ENCODE results near the gene MSX2.

- TF ChIP-seq ZFP69B (tag by site-specific recombination; IDR thresholded peaks at IDR 0.05) = 0 out of 2 replicates have a peak, but pooled peaks have one; percentile 15
- no peak for TF ChIP-seq ZBTB7A (tag by site-specific recombination; IDR thresholded peaks at IDR 0.05; ENCODE audit: low read depth)
- TF ChIP-seq CTCF (tag by site-specific recombination; IDR thresholded peaks at IDR 0.05) = peak; percentile 56; the same call in 1 of the 2 replicates
- 0 out of 2 replicates have a peak, but pooled peaks have one; percentile 6 for TF ChIP-seq ZNF10 (tag by site-specific recombination; IDR thresholded peaks at IDR 0.05)
- TF ChIP-seq ZNF48 (tag by site-specific recombination; IDR thresholded peaks at IDR 0.05) = no peak
- no peak for TF ChIP-seq KLF9 (tag by site-specific recombination; IDR thresholded peaks at IDR 0.05; ENCODE audit: low read depth)
- TF ChIP-seq SP7 (tag by site-specific recombination; IDR thresholded peaks at IDR 0.05) = peak; percentile 76
- TF ChIP-seq, protein P1, sequence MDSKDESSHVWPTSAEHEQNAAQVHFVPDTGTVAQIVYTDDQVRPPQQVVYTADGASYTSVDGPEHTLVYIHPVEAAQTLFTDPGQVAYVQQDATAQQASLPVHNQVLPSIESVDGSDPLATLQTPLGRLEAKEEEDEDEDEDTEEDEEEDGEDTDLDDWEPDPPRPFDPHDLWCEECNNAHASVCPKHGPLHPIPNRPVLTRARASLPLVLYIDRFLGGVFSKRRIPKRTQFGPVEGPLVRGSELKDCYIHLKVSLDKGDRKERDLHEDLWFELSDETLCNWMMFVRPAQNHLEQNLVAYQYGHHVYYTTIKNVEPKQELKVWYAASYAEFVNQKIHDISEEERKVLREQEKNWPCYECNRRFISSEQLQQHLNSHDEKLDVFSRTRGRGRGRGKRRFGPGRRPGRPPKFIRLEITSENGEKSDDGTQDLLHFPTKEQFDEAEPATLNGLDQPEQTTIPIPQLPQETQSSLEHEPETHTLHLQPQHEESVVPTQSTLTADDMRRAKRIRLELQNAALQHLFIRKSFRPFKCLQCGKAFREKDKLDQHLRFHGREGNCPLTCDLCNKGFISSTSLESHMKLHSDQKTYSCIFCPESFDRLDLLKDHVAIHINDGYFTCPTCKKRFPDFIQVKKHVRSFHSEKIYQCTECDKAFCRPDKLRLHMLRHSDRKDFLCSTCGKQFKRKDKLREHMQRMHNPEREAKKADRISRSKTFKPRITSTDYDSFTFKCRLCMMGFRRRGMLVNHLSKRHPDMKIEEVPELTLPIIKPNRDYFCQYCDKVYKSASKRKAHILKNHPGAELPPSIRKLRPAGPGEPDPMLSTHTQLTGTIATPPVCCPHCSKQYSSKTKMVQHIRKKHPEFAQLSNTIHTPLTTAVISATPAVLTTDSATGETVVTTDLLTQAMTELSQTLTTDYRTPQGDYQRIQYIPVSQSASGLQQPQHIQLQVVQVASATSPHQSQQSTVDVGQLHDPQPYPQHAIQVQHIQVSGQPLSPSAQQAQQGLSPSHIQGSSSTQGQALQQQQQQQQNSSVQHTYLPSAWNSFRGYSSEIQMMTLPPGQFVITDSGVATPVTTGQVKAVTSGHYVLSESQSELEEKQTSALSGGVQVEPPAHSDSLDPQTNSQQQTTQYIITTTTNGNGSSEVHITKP (tag by site-specific recombination; IDR thresholded peaks at IDR 0.05) = no peak
- no peak for TF ChIP-seq BCL11A (tag by site-specific recombination; IDR thresholded peaks at IDR 0.05; ENCODE audit: low read depth)
- no peak for TF ChIP-seq HOXA7 (CRISPR knock-in tag; IDR thresholded peaks at IDR 0.05; ENCODE audit: borderline replicate concordance)
- no peak for TF ChIP-seq ZNF184 (tag by site-specific recombination; IDR thresholded peaks at IDR 0.05)
- TF ChIP-seq YY1 (tag by site-specific recombination; IDR thresholded peaks at IDR 0.05) = peak; percentile 56; the same call in 1 of the 2 replicates
- no peak for TF ChIP-seq REPIN1 (tag by site-specific recombination; IDR thresholded peaks at IDR 0.05; ENCODE audit: low read depth)
- TF ChIP-seq TCF7L2 (IDR thresholded peaks at IDR 0.05; ENCODE audit: borderline replicate concordance, low read depth, low read length) = no peak
Measured at GRCh38 chr5:174724484-174725260, at the start of gene MSX2.

Measured in HEK293 (cell line).